Dedifferentiated amniotic fluid mesenchymal stem cell (primary cell): Measurements from ENCODE around the gene BEX5.
"Not testable (repeated sequence)": the region's sequence is repeated elsewhere in the genome, so short reads cannot be mapped to it uniquely, and the experiment has no call there.

ENCODE experiments used
- DNase-seq: peaks from one replicate; pipeline ENCODE4 v3.0.0-alpha.2; 2016; ENCODE audit errors: extremely low spot score

Gene BEX5

DNA sequence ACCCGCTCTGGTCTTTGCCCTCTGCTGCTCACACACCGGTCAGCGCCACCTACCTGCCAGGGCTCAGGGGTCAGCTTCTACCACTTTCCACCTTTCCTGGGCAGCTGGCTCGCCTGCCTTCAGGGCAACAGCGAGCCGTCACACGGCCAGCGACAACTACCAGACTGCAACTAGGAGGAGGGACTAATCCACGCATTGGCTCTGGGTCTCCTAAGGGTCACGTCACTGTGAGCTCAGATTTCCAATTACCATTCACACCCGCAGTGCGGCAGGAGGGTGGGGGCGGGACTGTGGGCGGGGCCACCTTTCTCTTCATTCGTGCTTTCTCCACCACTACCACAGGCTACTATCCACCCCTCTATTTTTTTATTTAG is at the start of gene BEX5:
Gene BEX5, minus strand, starts transcription at position 172 of the 374 bp plus-strand sequence. CDS start 1,712 bp downstream, outside the sequence.
- DNase-seq: no peak

DNA sequence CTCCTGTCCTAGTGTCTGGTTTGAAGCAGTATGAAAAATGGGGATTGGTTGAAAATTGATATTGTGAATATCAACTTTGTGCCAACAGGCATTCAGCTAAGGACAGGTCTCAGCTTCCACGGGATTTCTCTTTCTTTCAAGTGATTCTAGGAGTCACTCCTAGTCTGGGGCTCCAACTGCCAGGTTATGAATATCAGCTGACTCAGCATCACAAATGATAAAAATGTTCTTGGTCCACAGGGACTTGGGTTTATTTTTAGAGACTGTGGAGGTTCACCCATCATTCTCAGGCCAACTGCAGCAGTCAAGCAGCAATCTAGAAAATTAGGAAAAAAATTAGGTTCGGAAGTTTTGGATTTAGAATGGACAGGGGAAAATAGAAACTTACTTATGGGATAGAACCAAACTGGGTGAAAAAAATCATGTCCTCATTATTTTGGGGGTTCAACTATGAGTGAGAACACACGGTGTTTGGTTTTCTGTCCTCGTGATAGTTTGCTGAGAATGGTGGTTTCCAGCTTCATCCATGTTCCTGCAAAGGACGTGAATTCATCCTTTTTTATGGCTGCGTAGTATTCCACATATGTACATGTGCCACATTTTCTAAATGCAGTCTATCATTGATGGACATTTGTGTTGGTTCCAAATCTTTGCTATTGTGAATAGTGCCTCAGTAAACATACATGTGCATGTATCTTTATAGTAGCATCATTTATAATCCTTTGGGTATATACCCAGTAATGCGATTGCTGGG is 30.4 kb upstream of the BEX5 start:
- DNase-seq: no peak

DNA sequence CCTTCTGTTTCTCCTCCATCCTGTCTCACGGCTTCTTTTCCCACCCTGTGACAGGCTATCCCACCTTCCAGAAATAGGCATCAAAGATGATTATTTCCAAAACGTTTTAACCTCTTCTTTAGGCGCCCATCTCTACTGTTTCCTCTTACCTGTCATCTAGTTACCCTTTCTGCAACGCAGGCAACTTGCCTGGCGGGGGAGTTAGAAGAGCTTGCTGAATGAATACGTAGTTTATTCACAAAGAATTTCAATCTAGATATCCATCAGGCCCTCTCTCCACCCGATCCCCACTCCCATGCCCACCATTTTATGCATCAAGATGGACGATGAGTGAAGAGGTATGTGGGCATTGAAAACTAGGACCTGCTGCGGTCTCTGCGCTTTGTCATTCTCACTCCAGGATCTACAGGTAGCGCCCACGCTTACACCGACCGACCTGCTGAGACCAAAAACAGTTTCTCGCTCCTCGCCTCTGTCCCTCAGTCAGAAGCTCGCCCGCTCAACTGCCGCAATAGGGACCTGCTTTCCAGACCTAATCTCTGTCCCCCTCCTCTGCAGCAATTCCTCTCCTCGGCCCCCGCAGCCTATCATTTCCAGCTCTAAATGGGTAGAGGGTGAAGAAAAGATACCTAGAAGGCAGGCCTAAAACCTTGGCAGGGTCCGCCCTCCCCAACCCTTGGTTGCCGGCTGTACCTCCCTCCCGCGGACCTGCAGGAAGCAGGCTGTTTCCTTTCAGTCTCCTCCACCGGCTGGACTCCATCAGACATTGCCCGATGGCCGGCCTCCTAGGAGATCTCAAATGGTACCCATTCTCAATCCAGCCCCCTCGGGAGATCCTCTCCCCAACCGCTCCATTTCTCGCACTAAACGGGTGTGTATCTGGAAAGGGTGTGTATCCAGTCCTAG is 624 bp downstream of the BEX5 start:
- no peak for DNase-seq

DNA sequence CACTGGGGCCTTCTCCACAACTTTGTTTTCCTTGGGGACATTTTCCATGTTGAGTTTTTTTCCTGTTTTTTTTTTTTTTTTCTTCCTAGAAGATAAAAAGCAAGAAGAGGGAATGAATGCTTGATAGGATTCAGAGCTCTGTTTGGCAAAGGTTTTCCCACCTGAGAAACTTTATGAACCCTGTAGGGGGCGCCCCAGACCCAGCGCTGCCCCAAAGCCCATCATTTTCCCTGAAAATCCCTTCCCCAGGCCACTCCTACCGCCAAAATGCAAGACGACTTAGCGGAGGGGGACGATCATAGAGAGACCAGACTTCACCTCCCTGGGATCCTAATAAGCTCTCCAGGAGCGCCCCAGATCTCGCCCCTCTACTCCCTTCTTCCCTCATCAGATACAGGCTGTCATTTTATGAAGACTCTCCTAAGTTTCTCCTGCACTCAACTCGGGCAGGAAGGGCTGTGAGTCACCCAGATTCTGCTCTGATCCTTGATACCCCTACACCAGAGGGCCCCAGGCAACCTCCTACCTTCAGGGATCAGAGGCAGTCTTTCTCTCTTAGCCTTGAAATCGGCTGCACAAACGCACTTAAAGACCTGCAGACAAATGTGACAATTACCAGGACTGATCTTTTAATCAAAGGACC is 1.4 kb downstream of the BEX5 start:
- DNase-seq: no peak

DNA sequence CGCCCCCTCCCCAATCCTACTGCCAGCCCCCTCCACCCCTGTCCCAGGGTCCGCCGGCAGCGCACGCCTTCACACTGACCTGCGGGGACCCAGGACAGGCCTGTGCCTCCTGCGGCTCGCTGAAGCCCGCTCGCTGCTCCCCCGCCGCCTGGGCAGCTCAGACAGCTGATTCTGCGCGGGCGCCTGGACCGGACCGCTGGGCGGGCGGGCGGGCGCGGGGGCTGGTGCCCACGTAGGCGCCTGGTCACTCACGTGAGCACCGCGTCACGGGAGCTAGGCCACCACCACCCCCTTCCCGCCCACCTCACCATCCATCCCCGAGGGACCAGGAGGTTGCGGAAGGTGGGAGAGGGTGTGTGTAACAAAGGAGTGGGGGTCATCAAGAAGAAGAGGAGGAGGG is 13.5 kb downstream of the BEX5 start, which contains the start of gene TCEAL6:
Gene TCEAL6, minus strand, starts transcription at position 208 of the 400 bp plus-strand sequence.
- DNase-seq: not testable (repeated sequence)

DNA sequence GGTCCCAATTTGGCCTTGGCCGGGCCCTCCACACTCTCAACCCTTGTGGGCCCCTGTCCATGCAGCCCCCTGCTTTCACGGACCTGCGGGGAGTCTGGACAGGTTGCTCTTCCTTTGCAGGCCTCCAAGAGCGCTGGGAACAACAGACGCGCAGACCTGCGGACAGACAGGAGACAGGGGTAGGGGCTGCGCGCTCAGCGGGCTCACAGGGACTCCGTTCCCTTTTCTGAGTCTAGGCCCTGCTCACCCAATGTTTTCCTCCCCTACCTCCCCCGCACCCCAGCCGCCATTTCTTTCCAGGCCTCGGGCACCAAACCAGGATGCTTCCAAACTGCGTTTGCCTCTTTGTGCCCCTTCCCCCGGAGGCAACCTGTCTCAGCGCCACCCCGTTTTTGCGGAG is 14.1 kb downstream of the BEX5 start:
- DNase-seq: not testable (repeated sequence)

DNA sequence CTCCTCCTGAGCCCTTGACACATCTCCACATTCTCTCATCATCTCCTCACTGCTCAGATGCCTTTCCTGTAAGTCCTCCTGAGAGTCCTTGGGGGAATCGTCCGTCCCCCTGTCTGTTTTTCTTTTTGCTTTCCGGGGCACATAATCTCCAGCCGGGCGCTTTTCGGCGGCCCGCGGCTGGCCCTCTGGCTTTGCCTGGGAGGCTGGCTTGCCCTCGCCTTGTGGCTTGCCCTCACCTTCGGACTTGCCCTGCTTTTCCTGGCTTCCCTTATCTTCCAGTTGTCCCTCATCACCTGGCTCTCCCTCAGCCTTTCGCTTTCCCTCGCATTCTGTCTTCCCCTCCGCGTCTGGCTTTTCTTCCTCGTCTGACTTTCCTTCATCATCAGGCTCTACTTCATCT is 14.9 kb downstream of the BEX5 start:
- not testable (repeated sequence) for DNase-seq

DNA sequence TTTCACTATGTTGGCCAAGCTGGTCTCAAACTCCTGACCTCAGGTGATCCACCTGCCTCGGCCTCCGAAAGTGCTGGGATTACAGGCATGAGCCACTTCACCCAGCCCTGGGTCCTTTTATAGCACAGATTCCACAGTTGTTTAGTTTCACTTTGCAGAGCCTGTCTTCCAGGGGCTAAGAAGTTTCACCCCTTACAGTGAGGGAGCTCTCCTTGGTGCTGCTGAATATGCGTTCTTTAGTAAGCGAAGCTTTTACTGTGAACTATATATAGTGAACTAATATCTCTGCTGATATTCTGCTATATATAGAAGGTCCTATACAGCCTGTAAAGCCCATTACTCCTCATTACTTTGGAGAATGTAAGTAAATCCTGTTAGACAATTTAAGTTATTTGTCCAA is 17.7 kb downstream of the BEX5 start:
- DNase-seq: no peak

DNA sequence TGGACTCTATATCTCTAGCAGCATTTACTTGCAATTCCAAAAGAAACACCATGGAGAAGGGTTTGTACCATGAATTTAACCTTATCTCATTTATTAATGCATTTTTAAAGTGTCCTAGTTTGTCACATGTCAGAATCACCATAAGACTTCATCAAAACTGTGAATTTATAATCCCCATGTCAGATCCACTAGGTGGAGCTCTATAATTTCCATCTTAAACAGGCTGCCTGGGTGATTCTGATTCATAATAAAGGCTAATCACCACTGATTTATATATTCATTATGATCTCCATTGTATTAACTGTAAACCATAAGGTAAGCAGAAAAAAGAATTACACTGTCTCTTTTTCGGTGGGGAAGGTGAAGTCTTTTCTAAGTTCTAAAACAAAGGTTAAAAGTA is 26.3 kb downstream of the BEX5 start:
- DNase-seq: no peak

DNA sequence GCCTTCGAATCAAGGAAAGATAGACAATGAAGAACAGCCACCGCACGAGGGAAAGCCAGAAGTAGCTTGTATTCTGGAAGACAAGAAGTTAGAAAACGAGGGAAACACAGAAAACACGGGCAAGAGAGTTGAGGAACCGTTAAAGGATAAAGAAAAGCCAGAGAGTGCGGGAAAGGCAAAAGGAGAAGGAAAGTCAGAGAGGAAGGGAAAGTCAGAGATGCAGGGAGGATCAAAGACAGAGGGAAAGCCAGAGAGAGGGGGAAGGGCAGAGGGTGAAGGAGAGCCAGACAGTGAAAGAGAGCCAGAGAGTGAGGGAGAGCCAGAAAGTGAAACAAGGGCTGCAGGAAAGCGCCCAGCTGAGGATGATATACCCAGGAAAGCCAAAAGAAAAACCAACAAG is 28.9 kb downstream of the BEX5 start:
- DNase-seq: no peak

DNA sequence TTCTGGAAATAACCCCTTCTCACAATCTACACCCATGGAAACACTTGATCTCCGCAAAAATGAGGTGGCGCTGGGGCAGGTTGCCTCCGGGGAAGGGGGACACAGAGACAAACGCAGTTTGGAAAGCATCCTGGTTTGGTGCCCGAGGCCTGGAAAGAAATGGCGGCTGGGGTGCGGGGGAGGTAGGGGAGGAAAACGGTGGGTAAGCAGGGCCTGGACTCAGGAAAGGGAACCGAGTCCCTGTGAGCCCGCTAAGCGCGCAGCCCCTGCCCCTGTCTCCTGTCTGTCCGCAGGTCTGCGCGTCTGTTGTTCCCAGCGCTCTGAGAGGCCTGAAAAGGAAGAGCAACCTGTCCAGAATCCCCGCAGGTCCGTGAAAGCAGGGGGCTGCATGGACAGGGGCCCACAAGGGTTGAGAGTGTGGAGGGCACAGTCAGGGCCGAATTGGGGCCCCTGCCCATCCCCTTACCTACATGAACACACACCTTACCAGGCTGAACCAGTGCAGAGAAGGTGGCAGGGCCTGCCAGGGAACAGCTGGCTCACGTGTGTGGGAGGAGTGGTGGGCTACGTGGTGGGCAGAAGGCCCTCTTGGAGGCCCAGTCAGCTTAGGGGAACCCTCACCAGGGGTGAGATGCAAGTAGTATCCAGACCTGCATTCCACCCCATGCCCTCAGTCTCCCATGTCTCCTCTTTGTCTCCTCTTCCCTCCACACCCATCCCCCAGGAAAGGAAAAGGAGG is 29.5 kb downstream of the BEX5 start:
- DNase-seq: not testable (repeated sequence)

DNA sequence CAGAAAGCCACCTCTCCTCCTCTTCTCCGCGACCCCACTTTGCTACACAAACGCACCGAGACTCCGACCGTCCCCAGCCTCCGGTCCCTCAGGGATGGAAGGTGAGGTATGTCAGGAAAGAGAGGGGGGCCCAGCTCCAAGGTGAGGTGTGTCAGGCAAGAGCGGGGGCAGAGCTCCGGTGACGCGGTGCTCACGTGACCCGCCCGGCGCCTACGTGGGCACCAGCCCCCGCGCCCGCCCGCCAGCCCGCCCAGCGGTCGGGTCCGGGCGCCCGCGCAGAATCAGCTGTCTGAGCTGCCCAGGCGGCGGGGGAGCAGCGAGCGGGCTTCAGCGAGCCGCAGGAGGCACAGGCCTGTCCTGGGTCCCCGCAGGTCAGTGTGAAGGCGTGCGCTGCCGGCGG is 30.3 kb downstream of the BEX5 start, which contains the start of gene TCEAL2:
Gene TCEAL2, plus strand, starts transcription at position 244 of the 400 bp plus-strand sequence. CDS start 1,152 bp downstream, outside the sequence.
- DNase-seq: not testable (repeated sequence)

DNA sequence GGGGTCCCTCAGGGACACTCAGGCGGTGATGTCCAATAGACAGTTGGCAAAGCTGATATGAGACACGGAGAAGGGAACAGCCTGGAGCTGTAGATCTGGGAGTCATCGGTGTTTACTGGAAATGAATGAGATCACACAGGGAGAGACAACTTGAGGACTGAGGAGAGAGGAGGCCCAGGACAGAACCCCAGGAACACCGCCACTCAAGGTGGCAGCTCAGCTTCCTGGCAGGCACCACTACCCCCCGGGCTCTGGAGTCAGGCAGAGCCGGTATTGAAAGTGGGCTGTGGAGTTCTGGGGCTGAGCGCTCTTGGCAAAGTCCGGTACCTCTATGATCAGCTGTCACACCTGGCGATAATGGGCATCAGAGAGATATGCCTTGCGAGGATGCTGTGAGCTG is 30.8 kb downstream of the BEX5 start:
- DNase-seq: not testable (repeated sequence)

DNA sequence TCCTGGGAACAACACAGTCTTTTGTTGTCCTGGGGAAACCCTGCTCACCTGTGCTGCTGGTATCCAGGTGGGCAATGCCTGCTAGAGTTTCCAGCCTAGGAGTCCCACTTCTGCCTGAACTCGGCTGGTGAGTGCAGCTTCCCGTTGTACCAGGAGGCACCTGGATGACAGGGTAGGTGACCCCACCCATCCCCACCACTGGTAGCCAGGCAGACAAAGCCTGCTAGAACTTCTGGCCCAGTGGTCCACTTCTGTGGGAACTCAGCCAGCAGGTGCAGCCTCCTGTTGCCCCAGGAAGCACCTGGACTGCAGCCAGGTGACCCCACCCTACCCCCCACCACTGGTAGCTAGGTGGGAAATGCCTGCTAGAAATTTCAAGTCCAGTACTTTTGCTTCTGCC is 40.0 kb downstream of the BEX5 start:
- DNase-seq: no peak

DNA sequence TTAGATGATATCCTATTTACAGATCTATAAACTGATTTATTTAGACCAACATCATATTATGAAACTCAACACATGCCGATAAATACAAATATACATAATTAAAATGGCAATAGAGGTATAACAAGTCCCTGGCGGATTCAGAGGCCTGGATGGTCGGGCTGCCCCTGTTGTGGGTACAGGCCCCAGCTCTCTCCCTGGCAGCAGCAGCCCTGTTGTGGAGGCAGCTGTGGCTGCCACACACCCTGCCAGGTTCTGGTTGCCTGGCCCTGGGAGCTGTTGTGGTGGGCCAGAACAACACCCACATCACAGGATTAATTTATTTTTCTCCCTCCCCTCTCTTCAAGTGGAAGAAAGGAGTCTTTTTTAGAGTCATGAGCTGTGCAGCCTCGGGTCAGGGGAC is 42.4 kb downstream of the BEX5 start:
- no peak for DNase-seq
